ENCODE data around the gene GSE1. TPM values are rescaled to one million over a fixed set of nuclear protein-coding genes. Genes with fewer than 3 reads are reported as not detected.

The GSE1 gene
- total and polyA plus RNA-seq, 2 of the 13 experiments (the other 11 are each of a cell fraction or from before 2014, with no cell fraction given) = 16.1 to 31.2 TPM

DNA sequence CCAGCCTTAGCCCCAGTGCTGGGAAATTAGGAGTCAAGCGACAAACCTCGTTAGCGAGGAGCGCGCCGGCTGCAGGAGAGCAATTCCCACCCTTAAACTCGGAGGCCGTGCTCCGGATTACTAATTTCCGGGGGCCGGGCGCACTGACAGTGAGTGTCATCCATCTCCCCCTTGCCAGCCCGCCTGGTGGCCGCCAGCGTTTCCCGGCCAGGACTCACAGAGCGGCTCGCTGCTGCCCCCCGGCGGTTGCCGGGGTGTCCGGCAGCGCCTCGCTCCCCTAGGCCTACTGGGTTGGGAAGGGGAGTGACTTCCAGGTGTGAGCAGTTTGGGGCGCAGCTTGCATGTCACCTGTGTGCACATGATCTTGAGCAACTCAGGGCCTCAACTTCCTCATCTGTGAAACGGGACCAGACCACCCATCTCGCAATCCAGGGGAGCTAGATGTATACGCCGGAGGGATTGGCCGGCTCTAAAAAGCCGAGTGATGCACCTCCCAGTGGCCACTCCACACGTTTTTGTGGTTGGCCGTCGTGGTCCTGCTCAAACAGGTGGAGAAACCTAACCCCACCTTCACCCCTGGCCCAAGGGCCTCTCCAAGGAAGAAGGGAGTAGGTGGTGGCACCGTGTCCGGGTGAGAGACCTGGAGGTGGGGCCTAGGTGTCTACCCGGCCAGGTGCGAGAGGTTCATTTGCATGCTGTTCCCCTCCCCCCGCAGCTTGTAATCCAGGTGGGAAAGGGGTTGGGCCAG lies 2.5 kb upstream of the GSE1 start (continued):
- TF ChIP-seq NBN (conservative IDR thresholded peaks at IDR 0.05) = no peak
- TF ChIP-seq MAFF (IDR thresholded peaks at IDR 0.05; ENCODE audit: low read depth, low read length) = no peak
- 0 out of 2 replicates have a peak, but pooled peaks have one; percentile 53 for TF ChIP-seq ZNF33A (CRISPR knock-in tag; IDR thresholded peaks at IDR 0.05; ENCODE audit: borderline replicate concordance)
- peak; percentile 47; the same call in 1 of the 2 replicates for TF ChIP-seq IRF2 (CRISPR knock-in tag; IDR thresholded peaks at IDR 0.05)
- TF ChIP-seq ZFP36L2 (CRISPR knock-in tag; IDR thresholded peaks at IDR 0.05) = 0 out of 2 replicates have a peak, but pooled peaks have one; percentile 82
- peak; percentile 51 for TF ChIP-seq NR2C2 (CRISPR knock-in tag; IDR thresholded peaks at IDR 0.05; ENCODE audit: borderline replicate concordance)
- no peak; the same call in 1 of the 2 replicates for TF ChIP-seq KLF15 (CRISPR knock-in tag; IDR thresholded peaks at IDR 0.05; ENCODE audit: borderline replicate concordance)
- 0 out of 2 replicates have a peak, but pooled peaks have one; percentile 20 for TF ChIP-seq HOXD1 (CRISPR knock-in tag; IDR thresholded peaks at IDR 0.05)
- 0 out of 2 replicates have a peak, but pooled peaks have one; percentile 54 for TF ChIP-seq ZNF577 (CRISPR knock-in tag; IDR thresholded peaks at IDR 0.05; ENCODE audit: borderline replicate concordance, low read depth)
- 0 out of 2 replicates have a peak, but pooled peaks have one; percentile 26 for TF ChIP-seq SIX4 (CRISPR knock-in tag; IDR thresholded peaks at IDR 0.05)
- TF ChIP-seq ZNF451 (CRISPR knock-in tag; IDR thresholded peaks at IDR 0.05) = no peak
- TF ChIP-seq HNRNPH1 (optimal IDR thresholded peaks at IDR 0.05; ENCODE audit: low read depth, low read length) = no peak
- TF ChIP-seq ZNF746 (CRISPR knock-in tag; IDR thresholded peaks at IDR 0.05) = peak; percentile 51; the same call in 1 of the 2 replicates
- peak; percentile 38; the same call in 1 of the 2 replicates for TF ChIP-seq BCL6 (CRISPR knock-in tag; IDR thresholded peaks at IDR 0.05)
- TF ChIP-seq, protein P1, sequence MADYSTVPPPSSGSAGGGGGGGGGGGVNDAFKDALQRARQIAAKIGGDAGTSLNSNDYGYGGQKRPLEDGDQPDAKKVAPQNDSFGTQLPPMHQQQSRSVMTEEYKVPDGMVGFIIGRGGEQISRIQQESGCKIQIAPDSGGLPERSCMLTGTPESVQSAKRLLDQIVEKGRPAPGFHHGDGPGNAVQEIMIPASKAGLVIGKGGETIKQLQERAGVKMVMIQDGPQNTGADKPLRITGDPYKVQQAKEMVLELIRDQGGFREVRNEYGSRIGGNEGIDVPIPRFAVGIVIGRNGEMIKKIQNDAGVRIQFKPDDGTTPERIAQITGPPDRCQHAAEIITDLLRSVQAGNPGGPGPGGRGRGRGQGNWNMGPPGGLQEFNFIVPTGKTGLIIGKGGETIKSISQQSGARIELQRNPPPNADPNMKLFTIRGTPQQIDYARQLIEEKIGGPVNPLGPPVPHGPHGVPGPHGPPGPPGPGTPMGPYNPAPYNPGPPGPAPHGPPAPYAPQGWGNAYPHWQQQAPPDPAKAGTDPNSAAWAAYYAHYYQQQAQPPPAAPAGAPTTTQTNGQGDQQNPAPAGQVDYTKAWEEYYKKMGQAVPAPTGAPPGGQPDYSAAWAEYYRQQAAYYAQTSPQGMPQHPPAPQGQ (CRISPR knock-in tag; IDR thresholded peaks at IDR 0.05; ENCODE audit: borderline replicate concordance) = 0 out of 2 replicates have a peak, but pooled peaks have one; percentile 50
- peak; percentile 25 for TF ChIP-seq PHF5A (CRISPR knock-in tag; IDR thresholded peaks at IDR 0.05; ENCODE audit: low read depth, unreplicated experiment)
- TF ChIP-seq SALL1 (CRISPR knock-in tag; IDR thresholded peaks at IDR 0.05) = peak; percentile 66
- peak; percentile 30 for TF ChIP-seq CCAR2 (optimal IDR thresholded peaks at IDR 0.05; ENCODE audit: low read depth, low read length)
- TF ChIP-seq RBFOX2 (IDR thresholded peaks at IDR 0.05; ENCODE audit: low read depth, low read length) = no peak
- TF ChIP-seq, protein P2, sequence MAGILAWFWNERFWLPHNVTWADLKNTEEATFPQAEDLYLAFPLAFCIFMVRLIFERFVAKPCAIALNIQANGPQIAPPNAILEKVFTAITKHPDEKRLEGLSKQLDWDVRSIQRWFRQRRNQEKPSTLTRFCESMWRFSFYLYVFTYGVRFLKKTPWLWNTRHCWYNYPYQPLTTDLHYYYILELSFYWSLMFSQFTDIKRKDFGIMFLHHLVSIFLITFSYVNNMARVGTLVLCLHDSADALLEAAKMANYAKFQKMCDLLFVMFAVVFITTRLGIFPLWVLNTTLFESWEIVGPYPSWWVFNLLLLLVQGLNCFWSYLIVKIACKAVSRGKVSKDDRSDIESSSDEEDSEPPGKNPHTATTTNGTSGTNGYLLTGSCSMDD (CRISPR knock-in tag; IDR thresholded peaks at IDR 0.05) = peak; percentile 46; the same call in 1 of the 2 replicates
- TF ChIP-seq FOXA3 (CRISPR knock-in tag; IDR thresholded peaks at IDR 0.05) = peak; percentile 39
- peak; percentile 87 for TF ChIP-seq GABPB1 (CRISPR knock-in tag; IDR thresholded peaks at IDR 0.05)
- no peak for TF ChIP-seq CCDC6 (CRISPR knock-in tag; IDR thresholded peaks at IDR 0.05)
- TF ChIP-seq ZNF3 (CRISPR knock-in tag; IDR thresholded peaks at IDR 0.05) = 0 out of 2 replicates have a peak, but pooled peaks have one; percentile 19
